Breast epithelium (tissue), 3 donors: ENCODE data around the gene DOLPP1.

Experiments used
- CTCF ChIP-seq, 3 donors: fragments of 450-650 bp; IDR thresholded peaks; one replicate each; pipeline ENCODE4 v1.5.1; 2016 to 2017; ENCODE audit warnings: antibody characterized with exemption in 3 of 3, mild to moderate bottlenecking in 3 of 3, moderate library complexity in 3 of 3
- POLR2A ChIP-seq: fragments of 450-650 bp; IDR thresholded peaks from one replicate; pipeline ENCODE4 v1.6.1; 2016; ENCODE audit warnings: antibody characterized with exemption, mild to moderate bottlenecking, moderate library complexity

- TF ChIP-seq CTCF (IDR thresholded peaks at IDR 0.05) (no peak), POLR2A (no peak)
Measured at GRCh38 chr9:129084087-129084486, 3.2 kb downstream of the DOLPP1 start.
